GM23338 (cell line): ENCODE results near the gene RXFP4. TPM values are rescaled to one million over a fixed set of nuclear protein-coding genes. Genes with fewer than 3 reads are reported as not detected.

Experiments used
- ATAC-seq: fragments of 200-7000 bp; cut with Tn5 transposase; 3 replicates; pipeline ENCODE4 v1.9.1; 2020
- DNase-seq: peaks from one replicate; pipeline ENCODE4 v3.0.0-alpha.2; 2015; ENCODE audit warnings: low spot score
- H2AFZ ChIP-seq: fragments of 200-600 bp; sonication (generic); 2 replicates; pipeline ENCODE4 v1.8.0; 2016; ENCODE audit warnings: antibody characterized with exemption, mild to moderate bottlenecking, moderate library complexity
- H3F3A ChIP-seq: fragments of 200-600 bp; sonication (generic); replicated peaks from 2 replicates; pipeline ENCODE4 v1.8.0; 2017; ENCODE audit warnings: antibody characterized with exemption, mixed run types, low read depth
- H3K27ac ChIP-seq: fragments of 200-600 bp; sonication (generic); 2 replicates; pipeline ENCODE4 v1.6.1; 2016; ENCODE audit warnings: low read depth
- H3K27me3 ChIP-seq: fragments of 200-600 bp; sonication (generic); 2 replicates; pipeline ENCODE4 v1.8.0; 2016; ENCODE audit warnings: mild to moderate bottlenecking, mixed run types, moderate library complexity; ENCODE audit not compliant: insufficient read depth
- H3K36me3 ChIP-seq: fragments of 200-600 bp; sonication (generic); 2 replicates; pipeline ENCODE4 v1.8.0; 2016; ENCODE audit warnings: mild to moderate bottlenecking; ENCODE audit not compliant: insufficient read depth
- H3K4me1 ChIP-seq: fragments of 200-600 bp; sonication (generic); 2 replicates; pipeline ENCODE4 v1.8.0; 2016; ENCODE audit warnings: mild to moderate bottlenecking, moderate library complexity; ENCODE audit not compliant: insufficient read depth
- H3K4me2 ChIP-seq: fragments of 200-600 bp; sonication (generic); 2 replicates; pipeline ENCODE4 v1.7.1; 2017; ENCODE audit warnings: mixed run types
- H3K4me3 ChIP-seq: fragments of 200-600 bp; sonication (generic); 2 replicates; pipeline ENCODE4 v1.6.1; 2016; ENCODE audit warnings: mixed run types
- H3K79me2 ChIP-seq: fragments of 200-600 bp; sonication (generic); replicated peaks from 2 replicates; pipeline ENCODE4 v1.8.0; 2017; ENCODE audit warnings: mild to moderate bottlenecking; ENCODE audit not compliant: insufficient read depth
- H3K9me2 ChIP-seq: fragments of 200-600 bp; sonication (generic); 2 replicates; pipeline ENCODE4 v1.8.0; 2017; ENCODE audit not compliant: insufficient read depth
- H4K20me1 ChIP-seq: fragments of 200-600 bp; sonication (generic); replicated peaks from 2 replicates; pipeline ENCODE4 v1.8.0; 2017; ENCODE audit warnings: mild to moderate bottlenecking; ENCODE audit not compliant: insufficient read depth
- H3K27ac Mint-ChIP-seq: 2 replicates; pipeline ENCODE4 v1.8.0; 2020; ENCODE audit warnings: inconsistent platforms, mild to moderate bottlenecking, moderate library complexity, mixed read lengths
- H3K27me3 Mint-ChIP-seq: 3 replicates; pipeline ENCODE4 v1.8.0; 2022; ENCODE audit warnings: low read depth, mild to moderate bottlenecking, moderate library complexity, mixed read lengths, inconsistent platforms; ENCODE audit not compliant: insufficient read depth, poor library complexity
- H3K36me3 Mint-ChIP-seq: 3 replicates; pipeline ENCODE4 v1.8.0; 2021; ENCODE audit warnings: low read depth, mild to moderate bottlenecking, inconsistent platforms, moderate library complexity, mixed read lengths
- H3K4me1 Mint-ChIP-seq: 3 replicates; pipeline ENCODE4 v1.8.0; 2020; ENCODE audit warnings: mild to moderate bottlenecking, inconsistent platforms, mixed read lengths
- H3K4me3 Mint-ChIP-seq: 3 replicates; pipeline ENCODE4 v1.8.0; 2021; ENCODE audit warnings: moderate library complexity, mild to moderate bottlenecking, inconsistent platforms, mixed read lengths
- H3K9me3 Mint-ChIP-seq: 3 replicates; pipeline ENCODE4 v1.8.0; 2020; ENCODE audit warnings: moderate library complexity, mild to moderate bottlenecking, inconsistent platforms, mixed read lengths
- CREB1 ChIP-seq: fragments of 250-450 bp; sonication (Bioruptor Pico); IDR thresholded peaks from 2 replicates; pipeline ENCODE4 v1.5.0; 2020; ENCODE audit warnings: low read depth, mild to moderate bottlenecking, moderate library complexity
- CTCF ChIP-seq, 2 experiments: fragments of 200-600 bp in 1 of 2; sonication (generic) in 1 of 2; conservative IDR thresholded peaks; 2 replicates each; pipeline versions ENCODE4 v1.5.1 to v1.6.1; 2016 to 2017; ENCODE audit warnings: antibody characterized with exemption in 2 of 2, low read depth in 2 of 2, mild to moderate bottlenecking in 2 of 2, moderate library complexity in 1 of 2
- ETS1 ChIP-seq: IDR thresholded peaks from 2 replicates; pipeline ENCODE4 v1.6.1; 2016; ENCODE audit warnings: antibody characterized with exemption
- EZH2 ChIP-seq: fragments of 200-600 bp; sonication (generic); IDR thresholded peaks from one replicate; pipeline ENCODE4 v1.8.0; 2017; ENCODE audit warnings: antibody characterized with exemption, mild to moderate bottlenecking, low read depth; ENCODE audit not compliant: unreplicated experiment
- EZH2phosphoT487 ChIP-seq: fragments of 200-600 bp; sonication (generic); IDR thresholded peaks from one replicate; pipeline ENCODE4 v1.8.1; 2018; ENCODE audit warnings: antibody characterized with exemption; ENCODE audit not compliant: unreplicated experiment
- JUNB ChIP-seq: IDR thresholded peaks from one replicate; pipeline ENCODE4 v1.6.1; 2016; ENCODE audit warnings: antibody characterized with exemption; ENCODE audit not compliant: unreplicated experiment
- NANOG ChIP-seq: IDR thresholded peaks from 2 replicates; pipeline ENCODE4 v1.6.1; 2016; ENCODE audit warnings: antibody characterized with exemption, borderline replicate concordance
- POLR2AphosphoS5 ChIP-seq: IDR thresholded peaks from 2 replicates; pipeline ENCODE4 v1.6.1; 2016; ENCODE audit warnings: antibody characterized with exemption, low read depth
- REST ChIP-seq: IDR thresholded peaks from one replicate; pipeline ENCODE4 v1.6.1; 2018; ENCODE audit warnings: antibody characterized with exemption; ENCODE audit not compliant: unreplicated experiment
- STAT1 ChIP-seq: IDR thresholded peaks from one replicate; pipeline ENCODE4 v1.6.1; 2016; ENCODE audit warnings: antibody characterized with exemption; ENCODE audit not compliant: unreplicated experiment
- ZNF114 ChIP-seq: fragments of 250-450 bp; sonication (Bioruptor Pico); IDR thresholded peaks from 2 replicates; pipeline ENCODE4 v1.5.0; 2020; ENCODE audit warnings: mild to moderate bottlenecking, moderate library complexity
- ZNF331 ChIP-seq: fragments of 250-450 bp; sonication (Bioruptor Pico); IDR thresholded peaks from 2 replicates; pipeline ENCODE4 v1.5.0; 2020; ENCODE audit warnings: low read depth, mild to moderate bottlenecking, moderate library complexity
- ZNF462 ChIP-seq: fragments of 250-450 bp; sonication (Bioruptor Pico); IDR thresholded peaks from 2 replicates; pipeline ENCODE4 v1.5.0; 2020; ENCODE audit warnings: mild to moderate bottlenecking, moderate library complexity
- polyA plus RNA-seq: library from polyadenylated mRNA; unstranded; fragments of >200 nt; fragmentation: Nextera tagmentation; extraction: Ambion mirVana; gene quantifications from 2 replicates; pipeline ENCODE4 v1.2.1, GENCODE V29; 2016
- total RNA-seq: library from RNA; depleted of rRNA; stranded (reverse); fragments of >200 nt; shearing (Covaris generic); gene quantifications from 2 replicates; pipeline ENCODE4 v1.2.3, GENCODE V29; 2014

RXFP4 gene
- total and polyA plus RNA-seq, 2 experiments from 2014 or later: not detected

GRCh38 chr1:155920717-155921116 is 20.7 kb upstream of the RXFP4 start:
- H3K9me3 Mint-ChIP-seq: no peaks in the 10 kb centered on the region
- no peak overlapping the region for H3K4me2 ChIP-seq
- TF ChIP-seq CTCF (conservative IDR thresholded peaks at IDR 0.05; ENCODE audit: low read depth in 2 of 2) (no peak), ETS1 (no peak), POLR2AphosphoS5 (no peak), ZNF462 (no peak), JUNB (no peak), REST (no peak), STAT1 (no peak), EZH2 (no peak), NANOG (no peak), EZH2phosphoT487 (no peak), ZNF114 (CRISPR knock-in tag) (no peak), CREB1 (CRISPR knock-in tag) (no peak), ZNF331 (CRISPR knock-in tag) (no peak)
- H3K27me3 ChIP-seq: no peaks in the 10 kb centered on the region
- H3K9me2 ChIP-seq: no peaks in the 10 kb centered on the region
- H3F3A ChIP-seq: peaks cover 30% of the 10 kb centered on the region
- no peaks in the 10 kb centered on the region for H3K27me3 Mint-ChIP-seq
- no peak overlapping the region for H3K4me3 ChIP-seq
- peaks cover 3% of the 10 kb centered on the region for H3K79me2 ChIP-seq
- no peak overlapping the region for H3K27ac Mint-ChIP-seq
- no peak overlapping the region for H3K27ac ChIP-seq
- ATAC-seq (no peak), DNase-seq (no peak)
- H3K4me1 ChIP-seq: no peaks in the 10 kb centered on the region
- peaks cover 52% of the 10 kb centered on the region for H4K20me1 ChIP-seq
- H3K4me3 Mint-ChIP-seq: no peak overlapping the region
- peaks cover 94% of the 10 kb centered on the region for H3K36me3 ChIP-seq
- no peaks in the 10 kb centered on the region for H3K4me1 Mint-ChIP-seq
- no peak overlapping the region for H2AFZ ChIP-seq
- H3K36me3 Mint-ChIP-seq: peaks cover 98% of the 10 kb centered on the region
